AG08396 (cell line): ENCODE results near the gene SCARB2.
A peak's percentile ranks its signal among the peaks of the same experiment; 100 is the strongest.
"Not testable (repeated sequence)": the region's sequence is repeated elsewhere in the genome, so short reads cannot be mapped to it uniquely, and the experiment has no call there.

Experiments
- DNase-seq: peaks from one replicate; pipeline ENCODE4 v3.0.0; 2012; ENCODE audit warnings: low spot score, mixed read lengths

The SCARB2 gene

GRCh38 chr4:76213415-76214176, at the start of gene SCARB2:
Gene SCARB2 (minus strand): TSS chr4:76213824. CDS start chr4:76213543, 281 bp downstream.
- peak; percentile 94 for DNase-seq

GRCh38 chr4:76260571-76260970, 46.9 kb upstream of the SCARB2 start:
- DNase-seq, result no peak

DNA sequence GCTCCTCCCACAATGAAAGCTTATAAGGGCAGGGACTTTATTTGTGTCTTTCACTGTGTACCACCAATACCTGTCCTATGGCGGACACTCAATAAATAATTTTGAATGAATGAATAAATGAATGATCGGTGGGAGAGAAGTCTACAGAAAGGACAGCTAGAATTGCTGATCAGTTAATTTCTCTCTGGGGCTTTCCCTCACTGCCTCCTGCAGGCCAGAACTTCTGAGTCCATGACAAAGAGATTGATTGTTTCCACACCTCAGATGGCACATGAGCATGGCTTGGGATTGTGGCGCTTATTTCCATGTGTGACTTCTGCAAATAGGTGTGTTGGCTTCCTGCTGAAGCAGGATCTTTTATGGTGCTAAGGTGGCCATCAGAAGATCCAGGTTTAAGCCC, 44.2 kb upstream of the SCARB2 start:
- no peak for DNase-seq

- DNase-seq, result no peak
Measured at GRCh38 chr4:76256968-76257367, 43.3 kb upstream of the SCARB2 start.

- no peak for DNase-seq
Measured at GRCh38 chr4:76256032-76256431, 42.4 kb upstream of the SCARB2 start.

- DNase-seq, result no peak
Measured at GRCh38 chr4:76253511-76253910, 39.9 kb upstream of the SCARB2 start.

DNA sequence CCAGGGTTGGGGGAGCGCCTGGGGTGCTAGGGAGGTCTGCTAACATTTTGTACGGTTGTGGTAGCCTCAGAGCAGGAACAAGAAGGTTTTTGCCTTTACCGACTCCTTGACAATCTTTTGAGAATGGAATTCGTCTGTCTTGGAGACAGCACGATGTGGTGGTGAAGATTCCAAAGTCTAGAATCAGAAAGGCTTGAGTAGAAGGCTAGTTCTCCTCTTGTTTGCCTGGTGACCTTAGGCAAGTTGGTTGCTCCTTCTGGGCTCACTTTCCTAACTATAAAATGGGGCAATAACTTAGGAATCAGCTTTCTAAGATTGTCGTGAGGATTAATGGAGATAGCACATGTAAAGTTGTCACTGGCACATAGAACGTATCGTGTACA, 38.6 kb upstream of the SCARB2 start:
- DNase-seq, result no peak

DNA sequence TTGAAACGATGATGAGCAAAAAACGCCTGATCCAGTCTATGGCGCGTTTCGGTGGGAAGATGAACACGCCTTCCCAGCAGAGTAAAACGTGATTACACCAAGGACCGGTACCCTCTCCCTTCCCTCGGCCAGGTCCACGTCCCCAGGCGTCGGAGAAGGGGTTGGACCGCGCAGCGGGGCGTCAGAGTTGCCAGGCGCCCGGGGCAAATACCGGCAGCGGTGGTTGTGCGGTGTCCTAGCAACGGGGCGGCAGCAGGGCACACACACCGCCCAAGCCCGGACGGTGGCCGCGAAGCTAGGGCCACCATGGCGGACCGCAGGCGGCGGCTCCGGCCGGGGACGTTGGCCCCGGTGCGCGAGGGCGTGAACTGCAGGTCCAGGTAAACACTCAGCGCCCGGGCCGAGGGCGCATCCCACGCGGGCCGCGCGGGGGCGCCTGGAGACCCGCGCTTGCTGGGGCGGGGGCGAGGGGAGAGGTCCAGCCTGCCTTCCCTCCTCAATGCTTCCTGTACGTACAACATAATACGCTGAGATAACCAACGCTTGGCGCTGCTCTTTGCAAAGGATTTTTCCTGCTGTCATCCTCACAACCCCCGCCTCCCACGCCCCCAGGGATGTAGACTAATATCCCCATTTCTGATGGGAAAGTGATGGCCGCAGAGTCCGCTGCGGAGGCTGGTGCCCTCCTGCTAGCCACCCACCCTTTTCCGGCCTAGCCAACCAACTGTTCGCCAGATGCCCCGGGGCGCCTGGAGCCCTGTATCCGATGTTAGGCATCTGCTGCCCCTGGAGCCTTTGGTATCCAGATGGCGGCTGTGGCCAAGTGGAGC, 38.0 kb upstream of the SCARB2 start, which contains the start of gene FAM47E:
TSS of gene FAM47E (plus strand) at position 281 of the 830 bp plus-strand sequence. CDS start at position 307, 26 bp downstream.
- peak; percentile 70 for DNase-seq

DNA sequence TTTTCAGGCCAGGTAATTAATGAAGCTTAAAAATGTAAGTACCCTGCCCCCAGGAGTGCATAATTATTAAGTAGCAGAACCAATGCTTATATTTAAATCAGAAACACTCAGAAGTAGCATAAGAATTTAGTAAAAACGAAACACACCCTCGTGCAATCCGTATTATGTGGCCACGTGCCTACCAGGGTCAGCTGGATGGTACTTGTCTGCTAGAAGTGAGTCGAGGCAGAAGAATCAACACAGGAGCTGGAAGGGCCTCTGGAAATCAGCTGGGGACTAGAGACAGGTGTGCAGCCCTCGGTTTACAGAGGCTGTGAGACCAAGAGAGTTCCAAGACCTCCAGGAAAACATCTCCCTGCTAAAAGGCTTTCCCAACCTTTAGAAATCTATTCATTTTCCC, 37.3 kb upstream of the SCARB2 start:
- no peak for DNase-seq

DNA sequence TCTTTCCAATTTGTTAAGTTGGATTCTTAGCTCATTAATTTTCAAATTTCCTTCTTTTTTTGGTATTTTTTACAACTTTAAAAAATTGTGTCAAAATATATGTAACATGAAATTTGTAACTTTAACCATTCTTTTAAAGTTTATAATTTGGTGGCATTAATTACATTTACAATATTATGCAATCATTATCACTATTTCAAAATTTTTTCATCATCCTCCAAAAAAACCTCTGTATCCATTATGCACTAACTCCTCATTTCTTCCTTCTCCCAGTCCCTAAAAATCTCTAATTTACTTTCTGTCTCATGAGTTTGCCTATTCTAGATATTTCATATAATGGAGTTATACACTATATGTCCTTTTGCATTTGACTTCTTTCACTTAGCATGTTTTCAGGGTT, 33.2 kb upstream of the SCARB2 start:
- no peak for DNase-seq

GRCh38 chr4:76246025-76246424, 32.4 kb upstream of the SCARB2 start:
- no peak for DNase-seq

GRCh38 chr4:76243877-76244276, 30.3 kb upstream of the SCARB2 start:
- DNase-seq, result not testable (repeated sequence)

GRCh38 chr4:76240236-76240635, 26.6 kb upstream of the SCARB2 start:
- no peak for DNase-seq

GRCh38 chr4:76238701-76239100, 25.1 kb upstream of the SCARB2 start:
- no peak for DNase-seq

DNA sequence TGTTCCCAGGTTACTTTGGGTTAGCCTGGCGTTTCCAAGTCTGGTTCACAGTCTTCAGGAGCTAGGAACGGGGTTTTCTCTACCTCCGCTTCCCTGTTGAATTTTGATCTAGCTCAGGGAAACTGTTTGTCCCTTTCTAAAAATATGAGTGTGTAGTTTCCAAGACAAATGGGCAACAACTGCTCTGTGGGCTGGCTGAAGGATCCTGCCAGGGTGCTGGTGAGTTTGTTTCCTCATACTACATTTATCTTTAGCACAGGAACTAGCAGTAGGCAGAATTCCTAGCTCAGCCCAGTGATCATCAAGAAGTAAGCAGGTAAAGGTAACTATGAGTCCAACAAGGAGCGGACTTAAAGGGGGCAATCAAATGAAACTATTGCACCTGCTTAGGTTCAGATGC, 24.6 kb upstream of the SCARB2 start:
- no peak for DNase-seq

- DNase-seq, result no peak
Measured at GRCh38 chr4:76235915-76236314, 22.3 kb upstream of the SCARB2 start.

GRCh38 chr4:76235407-76235806, 21.8 kb upstream of the SCARB2 start:
- no peak for DNase-seq

GRCh38 chr4:76234679-76235044, 21.0 kb upstream of the SCARB2 start:
- no peak for DNase-seq

- DNase-seq, result no peak
Measured at GRCh38 chr4:76233967-76234678, 20.5 kb upstream of the SCARB2 start.

GRCh38 chr4:76233529-76233928, 19.9 kb upstream of the SCARB2 start:
- no peak for DNase-seq

DNA sequence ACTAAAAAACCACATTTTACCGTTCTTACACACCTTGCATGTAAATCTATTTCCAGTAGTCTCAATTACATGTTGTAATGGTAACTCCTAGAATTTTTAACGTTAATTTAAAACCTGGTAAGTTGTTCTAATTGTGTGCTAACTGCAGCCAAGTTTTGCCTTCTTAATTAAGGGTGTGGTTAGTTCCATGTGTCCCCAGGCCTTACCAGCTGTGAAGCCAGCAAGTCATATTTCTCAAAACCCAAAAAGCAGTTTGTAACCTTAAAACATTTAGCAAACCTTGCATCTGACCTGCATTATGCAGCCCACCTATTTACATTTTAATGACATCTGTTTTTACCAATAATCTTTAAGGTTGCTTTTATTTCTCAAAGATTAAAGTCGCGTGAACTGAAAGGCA, 19.5 kb upstream of the SCARB2 start:
- no peak for DNase-seq

DNA sequence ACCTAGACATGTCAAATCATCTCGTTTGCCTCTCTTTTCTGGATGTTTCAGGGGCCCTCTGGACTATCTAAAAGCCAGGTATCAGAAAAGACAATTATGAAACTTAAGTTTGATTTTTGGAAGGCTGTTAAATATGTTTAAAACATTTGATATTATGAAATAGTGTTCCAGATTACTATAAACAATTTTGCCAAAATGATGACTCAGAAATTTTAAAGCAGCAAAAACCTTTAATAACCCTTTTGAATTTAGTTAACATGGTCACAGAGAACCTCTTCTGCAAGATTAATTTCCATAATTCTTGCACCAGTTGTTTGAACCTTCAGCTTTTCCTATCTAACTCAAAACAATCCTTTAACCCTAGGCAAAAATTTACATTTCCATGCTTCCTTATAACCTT, 19.1 kb upstream of the SCARB2 start:
- DNase-seq, result no peak

DNA sequence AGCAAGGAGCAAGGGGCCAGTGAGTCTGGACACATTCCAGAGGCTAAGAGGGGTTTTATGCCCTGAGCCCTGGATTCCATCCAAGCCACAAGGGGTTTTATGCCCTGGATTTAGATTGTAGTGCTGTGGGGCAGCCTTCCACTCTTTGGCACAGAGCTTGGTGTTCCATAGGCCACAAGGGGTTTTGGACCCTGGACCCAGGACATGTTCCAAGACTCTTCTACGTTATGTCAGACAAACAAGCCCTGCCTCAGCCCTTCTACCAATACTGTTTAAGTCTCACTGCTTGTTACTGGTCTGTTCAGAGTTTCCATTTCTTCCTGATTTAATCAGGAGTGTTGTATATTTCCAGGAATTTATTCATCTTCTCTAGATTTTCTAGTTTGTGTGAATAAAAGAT, 12.8 kb upstream of the SCARB2 start:
- no peak for DNase-seq
